ENCODE data around the gene ACADM. TPM values are rescaled to one million over a fixed set of nuclear protein-coding genes. Genes with fewer than 3 reads are reported as not detected.
"Not testable (repeated sequence)": the region's sequence is repeated elsewhere in the genome, so short reads cannot be mapped to it uniquely, and the experiment has no call there.

Gene ACADM
- total RNA-seq, 4 donors from 2014 or later = 59.4 to 191 (median 98.8) TPM

- DNase-seq = no peak
- Histone ChIP-seq H3K9me3 (no peaks in the 10 kb centered on the region), H3K27me3 (no peaks in the 10 kb centered on the region), H3K4me1 (no peaks in the 10 kb centered on the region), H3K36me3 (peaks cover 0 to 46% (median 0%) of the 10 kb centered on the region in 3 donors), H3K4me3 (no peak overlapping the region), H3K27ac (no peak overlapping the region)
- TF ChIP-seq CTCF (IDR thresholded peaks at IDR 0.05) (no peak), POLR2A (IDR thresholded peaks at IDR 0.05) (no peak)
Observed at GRCh38 chr1:75797273-75797588, 72.7 kb downstream of the ACADM start.

GRCh38 chr1:75797606-75798216 is 73.2 kb downstream of the ACADM start:
- peaks cover 0 to 41% (median 0%) of the 10 kb centered on the region in 3 donors for H3K36me3 ChIP-seq

GRCh38 chr1:75801480-75801879 is 77.0 kb downstream of the ACADM start:
- not testable (repeated sequence) for H3K4me1 ChIP-seq, H3K9me3 ChIP-seq, DNase-seq, H3K27me3 ChIP-seq, H3K27ac ChIP-seq, H3K36me3 ChIP-seq, H3K4me3 ChIP-seq

More at GRCh38 chr1:75797606-75798216, 73.2 kb downstream of the ACADM start:
- no peaks in the 10 kb centered on the region for H3K27me3 ChIP-seq
- TF ChIP-seq CTCF (IDR thresholded peaks at IDR 0.05) = no peak
- TF ChIP-seq POLR2A (IDR thresholded peaks at IDR 0.05) = no peak
- DNase-seq = no peak
- H3K4me1 ChIP-seq = no peaks in the 10 kb centered on the region
- H3K4me3 ChIP-seq = no peak overlapping the region
- no peak overlapping the region for H3K27ac ChIP-seq
- no peaks in the 10 kb centered on the region for H3K9me3 ChIP-seq

- Histone ChIP-seq H3K27me3 (no peaks in the 10 kb centered on the region), H3K36me3 (no peaks in the 10 kb centered on the region), H3K4me1 (no peaks in the 10 kb centered on the region), H3K27ac (no peak overlapping the region), H3K4me3 (no peak overlapping the region), H3K9me3 (no peaks in the 10 kb centered on the region)
- TF ChIP-seq POLR2A (IDR thresholded peaks at IDR 0.05) (no peak), CTCF (IDR thresholded peaks at IDR 0.05) (no peak)
- DNase-seq = no peak
Observed at GRCh38 chr1:75808921-75809320, 84.4 kb downstream of the ACADM start.

GRCh38 chr1:75810113-75810512 is 85.6 kb downstream of the ACADM start:
- not testable (repeated sequence) for H3K27me3 ChIP-seq, H3K27ac ChIP-seq, H3K4me1 ChIP-seq, H3K36me3 ChIP-seq, H3K4me3 ChIP-seq, H3K9me3 ChIP-seq
- peak in 1 of 3 donors; percentile 69 for DNase-seq

GRCh38 chr1:75811211-75811981 is 86.9 kb downstream of the ACADM start:
- Histone ChIP-seq H3K4me3 (no peak overlapping the region), H3K36me3 (no peaks in the 10 kb centered on the region), H3K9me3 (no peaks in the 10 kb centered on the region), H3K27ac (no peak overlapping the region), H3K27me3 (no peaks in the 10 kb centered on the region), H3K4me1 (no peaks in the 10 kb centered on the region)
- TF ChIP-seq POLR2A (IDR thresholded peaks at IDR 0.05) = no peak
- no peak for TF ChIP-seq CTCF (IDR thresholded peaks at IDR 0.05)
- no peak for DNase-seq
